Esophagus muscularis mucosa (tissue), 4 donors: ENCODE measurements around the gene SH2D2A. TPM values are rescaled to one million over a fixed set of nuclear protein-coding genes. Genes with fewer than 3 reads are reported as not detected.

ENCODE experiments used
- DNase-seq: peaks from one replicate; pipeline ENCODE4 v3.0.0-alpha.2; 2017; ENCODE audit errors: extremely low spot score
- H3K27ac ChIP-seq, 4 donors: fragments of 200-600 bp; sonication (generic); replicated peaks in 1 of 4; 1 replicate in 3 of 4; 2 replicates in 1 of 4; pipeline ENCODE4 v1.5.1; 2016 to 2019; ENCODE audit warnings: mild to moderate bottlenecking in 1 of 4
- H3K27me3 ChIP-seq, 4 donors: fragments of 200-600 bp; sonication (generic); one replicate each; pipeline versions ENCODE4 v1.5.1 to v1.6.0; 2016 to 2019
- H3K36me3 ChIP-seq, 4 donors: fragments of 200-600 bp; sonication (generic); one replicate each; pipeline ENCODE4 v1.5.1; 2016 to 2019
- H3K4me1 ChIP-seq, 4 donors: fragments of 200-600 bp; sonication (generic); one replicate each; pipeline ENCODE4 v1.5.1; 2016 to 2019
- H3K4me3 ChIP-seq, 4 donors: fragments of 200-600 bp; sonication (generic); 1 replicate in 2 of 4; 2 replicates in 2 of 4; pipeline ENCODE4 v1.5.1; 2016 to 2019; ENCODE audit warnings: mild to moderate bottlenecking in 4 of 4, moderate library complexity in 1 of 4
- H3K9me3 ChIP-seq, 4 donors: fragments of 200-600 bp; sonication (generic); 1 replicate in 3 of 4; 2 replicates in 1 of 4; pipeline ENCODE4 v1.5.1; 2016 to 2019
- EP300 ChIP-seq: sonication (generic); formaldehyde crosslinking; IDR thresholded peaks from one replicate; pipeline ENCODE4 v1.6.1; 2017; ENCODE audit warnings: antibody characterized with exemption
- POLR2A ChIP-seq: fragments of 450-650 bp; IDR thresholded peaks from one replicate; pipeline ENCODE4 v1.6.1; 2017; ENCODE audit warnings: antibody characterized with exemption, moderate library complexity, mild to moderate bottlenecking, low read depth
- POLR2AphosphoS5 ChIP-seq, 2 donors: sonication (generic); formaldehyde crosslinking; IDR thresholded peaks; one replicate each; pipeline ENCODE4 v1.6.1; 2017; ENCODE audit warnings: antibody characterized with exemption in 2 of 2
- WGBS: methylation state at CpG from one replicate; pipeline ENCODE4 v1.1.5; 2018; 5-methylcytosine and 5-hydroxymethylcytosine counted together
- intact Hi-C: fragments of 100-400 bp; cut with DNase I; formaldehyde crosslinking; loops from one replicate; pipeline ENCODE4 v1.15.1; 2023
- total RNA-seq, 4 donors: library from RNA; depleted of rRNA; stranded (reverse); fragments of >200 nt; gene quantifications; one replicate each; pipeline versions ENCODE4 v1.1.0 to v1.2.1, GENCODE V29; 2016
- TF ChIP-seq, protein P1 (sequence below), 3 experiments: fragments of 200-600 bp in 2 of 3; fragments of 450-650 bp in 1 of 3; sonication (generic) in 2 of 3; IDR thresholded peaks; one replicate each; pipeline ENCODE4 v1.5.1; 2017 to 2019; ENCODE audit warnings: antibody characterized with exemption in 3 of 3, mild to moderate bottlenecking in 2 of 3, moderate library complexity in 1 of 3

Gene SH2D2A
- total RNA-seq, 4 donors from 2014 or later, result 0.83 to 2.7 (median 0.84) TPM; not detected in 1

DNA sequence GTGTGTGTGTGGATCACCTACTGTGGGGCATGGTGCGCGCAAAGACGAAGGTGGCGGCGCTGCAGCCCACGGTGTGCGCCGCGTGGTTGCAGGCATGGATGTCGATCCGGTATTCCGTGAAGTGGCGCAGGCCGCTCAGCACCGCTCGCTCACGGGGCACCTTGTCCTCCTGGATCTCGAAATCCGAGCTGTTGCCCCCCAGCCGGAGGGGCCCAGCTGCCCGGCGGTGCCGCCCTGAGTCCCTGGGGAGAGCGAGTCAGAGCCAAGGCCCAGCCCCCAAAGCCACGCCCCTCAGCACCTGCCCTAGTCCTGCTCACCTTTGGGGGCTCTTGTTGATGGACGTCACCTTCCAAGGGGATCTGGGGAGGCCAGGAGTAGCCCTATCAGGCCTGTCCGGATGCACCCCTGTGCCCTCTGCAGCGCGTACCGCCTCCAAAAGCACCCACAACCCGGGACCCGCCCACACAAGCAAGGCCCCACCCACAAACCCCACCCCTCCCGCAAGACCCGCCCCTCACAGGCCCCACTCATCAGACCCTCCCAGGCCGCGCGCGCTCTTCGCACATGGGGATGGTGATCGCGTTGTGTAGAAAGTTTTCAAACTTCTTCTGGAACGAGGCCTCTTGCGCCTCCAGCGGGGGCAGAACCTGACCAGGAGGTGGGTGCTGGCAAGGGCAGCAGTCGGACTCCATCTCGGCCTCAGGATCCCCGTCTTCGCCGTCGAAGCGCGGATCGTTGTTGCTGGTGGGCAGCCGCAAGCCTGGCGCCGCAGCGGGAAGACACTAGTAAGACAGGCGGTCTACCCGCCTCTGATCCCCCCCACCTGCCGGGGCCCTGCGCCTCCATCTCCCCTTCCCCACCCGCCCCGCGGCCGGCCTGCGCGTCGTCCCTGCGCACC is 28.7 kb upstream of the SH2D2A start:
- H3K4me1 ChIP-seq, result peaks cover 10 to 22% (median 13%) of the 10 kb centered on the region in 4 donors
- TF ChIP-seq POLR2AphosphoS5 (IDR thresholded peaks at IDR 0.05) (no peak), POLR2A (no peak)
- TF ChIP-seq, protein P1, sequence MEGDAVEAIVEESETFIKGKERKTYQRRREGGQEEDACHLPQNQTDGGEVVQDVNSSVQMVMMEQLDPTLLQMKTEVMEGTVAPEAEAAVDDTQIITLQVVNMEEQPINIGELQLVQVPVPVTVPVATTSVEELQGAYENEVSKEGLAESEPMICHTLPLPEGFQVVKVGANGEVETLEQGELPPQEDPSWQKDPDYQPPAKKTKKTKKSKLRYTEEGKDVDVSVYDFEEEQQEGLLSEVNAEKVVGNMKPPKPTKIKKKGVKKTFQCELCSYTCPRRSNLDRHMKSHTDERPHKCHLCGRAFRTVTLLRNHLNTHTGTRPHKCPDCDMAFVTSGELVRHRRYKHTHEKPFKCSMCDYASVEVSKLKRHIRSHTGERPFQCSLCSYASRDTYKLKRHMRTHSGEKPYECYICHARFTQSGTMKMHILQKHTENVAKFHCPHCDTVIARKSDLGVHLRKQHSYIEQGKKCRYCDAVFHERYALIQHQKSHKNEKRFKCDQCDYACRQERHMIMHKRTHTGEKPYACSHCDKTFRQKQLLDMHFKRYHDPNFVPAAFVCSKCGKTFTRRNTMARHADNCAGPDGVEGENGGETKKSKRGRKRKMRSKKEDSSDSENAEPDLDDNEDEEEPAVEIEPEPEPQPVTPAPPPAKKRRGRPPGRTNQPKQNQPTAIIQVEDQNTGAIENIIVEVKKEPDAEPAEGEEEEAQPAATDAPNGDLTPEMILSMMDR (IDR thresholded peaks at IDR 0.05), result no peak
- H3K36me3 ChIP-seq, result no peaks in the 10 kb centered on the region
- no peak overlapping the region for H3K4me3 ChIP-seq
- no peak for DNase-seq
- 13% methylated on average over 3 of the region's 69 CpGs for WGBS
- peaks cover 0 to 100% (median 18%) of the 10 kb centered on the region in 4 donors for H3K27me3 ChIP-seq
- intact Hi-C loops, result no loop called here
- H3K9me3 ChIP-seq, result no peaks in the 10 kb centered on the region
- no peak overlapping the region for H3K27ac ChIP-seq

DNA sequence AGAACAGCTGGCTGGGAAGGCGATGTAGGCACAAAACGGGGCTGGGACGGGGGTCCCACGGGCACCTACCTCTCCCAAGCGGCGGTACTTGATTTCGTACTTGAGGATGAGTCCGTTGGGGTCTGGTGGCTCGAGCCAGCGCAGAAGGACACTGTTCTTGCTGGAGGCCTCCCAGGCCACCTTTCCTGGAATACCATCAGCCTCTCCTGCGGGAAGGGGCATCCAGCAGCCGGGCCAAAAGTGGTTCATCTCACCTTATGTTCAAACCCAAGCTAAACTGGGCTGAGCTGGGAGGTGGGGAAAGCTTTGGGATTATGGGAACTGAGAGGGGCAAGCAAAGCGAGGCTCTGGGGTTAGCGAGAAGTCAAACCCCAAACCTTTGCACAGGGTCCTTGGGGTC is 28.0 kb upstream of the SH2D2A start:
- 50% methylated on average over 14 of the region's 14 CpGs for WGBS
- Histone ChIP-seq H3K4me3 (no peak overlapping the region), H3K27ac (no peak overlapping the region), H3K4me1 (peaks cover 10 to 22% (median 13%) of the 10 kb centered on the region in 4 donors), H3K36me3 (no peaks in the 10 kb centered on the region), H3K27me3 (peaks cover 0 to 100% (median 18%) of the 10 kb centered on the region in 4 donors), H3K9me3 (no peaks in the 10 kb centered on the region)
- intact Hi-C loops, result no loop called here
- DNase-seq, result no peak
- TF ChIP-seq POLR2A, result no peak
- TF ChIP-seq EP300, result no peak
- no peak for TF ChIP-seq POLR2AphosphoS5 (IDR thresholded peaks at IDR 0.05)
- TF ChIP-seq, protein P1 (IDR thresholded peaks at IDR 0.05), result no peak

DNA sequence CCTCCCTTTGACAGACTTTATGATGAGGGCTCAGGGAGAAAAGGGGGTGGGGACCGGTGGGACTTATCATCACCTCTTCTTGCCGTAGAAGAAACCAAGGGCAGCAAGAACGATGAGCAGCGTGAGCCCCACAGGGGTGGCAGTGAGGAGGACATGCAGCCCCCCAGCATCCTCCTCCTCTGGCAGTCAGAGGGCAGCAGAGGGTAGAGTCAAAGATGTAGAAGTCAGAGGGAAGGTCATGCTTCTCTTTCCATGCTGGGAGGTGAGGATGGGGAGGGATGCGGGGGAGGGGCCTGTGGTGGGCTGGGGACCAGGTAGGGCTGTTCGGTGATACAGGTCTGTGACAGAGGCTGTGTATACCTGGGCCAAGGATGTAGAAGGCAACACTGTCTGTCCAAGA is 27.5 kb upstream of the SH2D2A start:
- intact Hi-C loops, result no loop called here
- Histone ChIP-seq H3K36me3 (no peaks in the 10 kb centered on the region), H3K27ac (no peak overlapping the region), H3K4me1 (peaks cover 10 to 22% (median 13%) of the 10 kb centered on the region in 4 donors), H3K4me3 (no peak overlapping the region), H3K27me3 (peaks cover 0 to 100% (median 18%) of the 10 kb centered on the region in 4 donors), H3K9me3 (no peaks in the 10 kb centered on the region)
- TF ChIP-seq POLR2AphosphoS5 (IDR thresholded peaks at IDR 0.05), result no peak
- TF ChIP-seq EP300, result no peak
- no peak for TF ChIP-seq POLR2A
- TF ChIP-seq, protein P1 (IDR thresholded peaks at IDR 0.05), result no peak
- DNase-seq, result no peak
- WGBS, result 73% methylated on average over 4 of the region's 6 CpGs

DNA sequence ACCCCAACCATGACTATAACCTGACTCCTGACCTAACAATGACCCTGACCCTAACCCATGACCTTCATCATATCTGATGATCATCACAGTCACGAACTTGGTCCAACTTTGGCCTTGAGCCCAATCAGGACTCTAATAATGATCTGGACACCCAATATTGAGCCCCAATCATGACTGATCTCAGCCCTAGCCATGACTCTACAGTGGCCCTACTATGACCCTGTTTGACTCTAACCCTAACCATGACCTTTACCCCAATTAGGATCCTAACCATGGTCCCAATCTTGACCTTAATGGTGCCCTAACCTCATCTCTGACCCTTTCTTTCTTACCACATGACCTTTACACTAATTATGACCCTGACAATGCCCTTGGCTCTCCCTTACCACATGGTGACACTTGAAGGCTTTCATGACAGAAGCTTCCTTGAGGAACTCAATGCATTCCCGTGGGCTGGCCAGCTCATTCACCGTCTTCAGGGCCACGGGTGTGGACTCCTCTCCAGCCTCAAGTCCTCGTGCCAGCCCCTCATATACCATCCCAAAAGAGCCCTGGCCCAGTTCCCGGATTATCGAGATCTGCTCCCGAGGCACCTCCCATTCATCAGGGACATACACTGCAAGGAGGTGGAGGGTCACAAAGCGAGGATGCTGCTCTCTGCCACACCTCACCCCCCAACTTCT is 26.1 kb upstream of the SH2D2A start:
- 82% methylated on average over 9 of the region's 9 CpGs for WGBS
- intact Hi-C loops, result no loop called here
- Histone ChIP-seq H3K27ac (no peak overlapping the region), H3K4me1 (peaks cover 10 to 14% (median 12%) of the 10 kb centered on the region in 4 donors), H3K9me3 (no peaks in the 10 kb centered on the region), H3K4me3 (no peak overlapping the region), H3K27me3 (peaks cover 0 to 99% (median 18%) of the 10 kb centered on the region in 4 donors), H3K36me3 (no peaks in the 10 kb centered on the region)
- no peak for DNase-seq
- no peak for TF ChIP-seq POLR2AphosphoS5 (IDR thresholded peaks at IDR 0.05)
- no peak for TF ChIP-seq EP300
- TF ChIP-seq, protein P1 (IDR thresholded peaks at IDR 0.05), result no peak
- no peak for TF ChIP-seq POLR2A
